ENCODE measurements around the gene SLC7A8.

DNA sequence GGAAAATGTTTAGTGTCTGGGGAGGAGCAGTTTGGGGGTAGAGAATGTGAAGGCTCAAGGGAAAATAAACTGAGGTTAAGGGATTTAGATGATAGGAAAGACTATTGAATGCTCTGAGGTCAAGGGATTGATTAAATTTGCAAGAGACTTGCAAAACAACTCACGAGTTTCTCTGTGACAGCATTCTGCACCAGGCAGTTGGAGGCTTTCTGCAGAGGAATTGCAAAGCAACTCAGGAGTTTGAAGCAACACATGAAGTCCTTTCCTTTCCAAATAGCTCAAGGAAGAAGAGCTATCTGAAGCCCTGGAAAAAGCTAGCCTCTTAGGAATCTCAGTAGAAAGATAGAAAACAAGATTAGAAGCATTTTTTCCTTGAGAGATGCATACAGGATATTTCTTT, 23.9 kb downstream of the SLC7A8 start:
- TF ChIP-seq, protein P1, sequence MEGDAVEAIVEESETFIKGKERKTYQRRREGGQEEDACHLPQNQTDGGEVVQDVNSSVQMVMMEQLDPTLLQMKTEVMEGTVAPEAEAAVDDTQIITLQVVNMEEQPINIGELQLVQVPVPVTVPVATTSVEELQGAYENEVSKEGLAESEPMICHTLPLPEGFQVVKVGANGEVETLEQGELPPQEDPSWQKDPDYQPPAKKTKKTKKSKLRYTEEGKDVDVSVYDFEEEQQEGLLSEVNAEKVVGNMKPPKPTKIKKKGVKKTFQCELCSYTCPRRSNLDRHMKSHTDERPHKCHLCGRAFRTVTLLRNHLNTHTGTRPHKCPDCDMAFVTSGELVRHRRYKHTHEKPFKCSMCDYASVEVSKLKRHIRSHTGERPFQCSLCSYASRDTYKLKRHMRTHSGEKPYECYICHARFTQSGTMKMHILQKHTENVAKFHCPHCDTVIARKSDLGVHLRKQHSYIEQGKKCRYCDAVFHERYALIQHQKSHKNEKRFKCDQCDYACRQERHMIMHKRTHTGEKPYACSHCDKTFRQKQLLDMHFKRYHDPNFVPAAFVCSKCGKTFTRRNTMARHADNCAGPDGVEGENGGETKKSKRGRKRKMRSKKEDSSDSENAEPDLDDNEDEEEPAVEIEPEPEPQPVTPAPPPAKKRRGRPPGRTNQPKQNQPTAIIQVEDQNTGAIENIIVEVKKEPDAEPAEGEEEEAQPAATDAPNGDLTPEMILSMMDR (conservative IDR thresholded peaks at IDR 0.05; ENCODE audit: low read depth in 2 of 2): no peak
- no peak for TF ChIP-seq STAT1 (IDR thresholded peaks at IDR 0.05; ENCODE audit: unreplicated experiment)
